Parathyroid adenoma (tissue), 2 donors: ENCODE measurements around the gene RPL26.
"Not testable (repeated sequence)": the region's sequence is repeated elsewhere in the genome, so short reads cannot be mapped to it uniquely, and the experiment has no call there.

Source experiments
- H2AFZ ChIP-seq: fragments of 300-600 bp; sonication (generic); one replicate; pipeline ENCODE4 v1.7.0; 2017; ENCODE audit warnings: antibody characterized with exemption, mild to moderate bottlenecking
- H3K27ac ChIP-seq: fragments of 300-600 bp; sonication (generic); one replicate; pipeline ENCODE4 v1.7.0; 2017
- H3K27me3 ChIP-seq: fragments of 300-600 bp; sonication (generic); one replicate; pipeline ENCODE4 v1.7.0; 2017; ENCODE audit warnings: low read length; ENCODE audit not compliant: control insufficient read depth, insufficient read depth
- H3K36me3 ChIP-seq: fragments of 300-600 bp; sonication (generic); one replicate; pipeline ENCODE4 v1.7.0; 2017; ENCODE audit warnings: low read length; ENCODE audit not compliant: control insufficient read depth, insufficient read depth
- H3K4me1 ChIP-seq: fragments of 300-600 bp; sonication (generic); one replicate; pipeline ENCODE4 v1.7.0; 2017; ENCODE audit warnings: control low read depth
- H3K4me2 ChIP-seq: fragments of 300-600 bp; sonication (generic); one replicate; pipeline ENCODE4 v1.7.0; 2017; ENCODE audit warnings: low read length
- H3K4me3 ChIP-seq: fragments of 300-600 bp; sonication (generic); one replicate; pipeline ENCODE4 v1.7.0; 2017; ENCODE audit warnings: low read depth, low read length
- H3K79me2 ChIP-seq: fragments of 300-600 bp; sonication (generic); one replicate; pipeline ENCODE4 v1.7.0; 2017; ENCODE audit warnings: control low read depth
- H3K9ac ChIP-seq: fragments of 300-600 bp; sonication (generic); one replicate; pipeline ENCODE4 v1.7.0; 2017; ENCODE audit warnings: mild to moderate bottlenecking
- H3K9me3 ChIP-seq: fragments of 300-600 bp; sonication (generic); one replicate; pipeline ENCODE4 v1.7.0; 2017; ENCODE audit warnings: low read length; ENCODE audit not compliant: control insufficient read depth
- CTCF ChIP-seq: fragments of 300-600 bp; sonication (generic); IDR thresholded peaks from one replicate; pipeline ENCODE4 v1.7.0; 2017; ENCODE audit warnings: antibody characterized with exemption, mild to moderate bottlenecking
- donor health status: primary hyperparathyroidism.

The RPL26 gene

GRCh38 chr17:8382880-8383142 is 182 bp downstream of the RPL26 start:
- Histone ChIP-seq H3K79me2 (peaks cover 10% of the 10 kb centered on the region), H3K27me3 (no peaks in the 10 kb centered on the region), H2AFZ (peak overlapping the region; percentile 88), H3K36me3 (no peaks in the 10 kb centered on the region), H3K27ac (peak overlapping the region; percentile 72), H3K9ac (peak overlapping the region; percentile 9), H3K9me3 (no peaks in the 10 kb centered on the region), H3K4me1 (peaks cover 15% of the 10 kb centered on the region), H3K4me2 (peak overlapping the region; percentile 89), H3K4me3 (peak overlapping the region; percentile 86)
- no peak for TF ChIP-seq CTCF

DNA sequence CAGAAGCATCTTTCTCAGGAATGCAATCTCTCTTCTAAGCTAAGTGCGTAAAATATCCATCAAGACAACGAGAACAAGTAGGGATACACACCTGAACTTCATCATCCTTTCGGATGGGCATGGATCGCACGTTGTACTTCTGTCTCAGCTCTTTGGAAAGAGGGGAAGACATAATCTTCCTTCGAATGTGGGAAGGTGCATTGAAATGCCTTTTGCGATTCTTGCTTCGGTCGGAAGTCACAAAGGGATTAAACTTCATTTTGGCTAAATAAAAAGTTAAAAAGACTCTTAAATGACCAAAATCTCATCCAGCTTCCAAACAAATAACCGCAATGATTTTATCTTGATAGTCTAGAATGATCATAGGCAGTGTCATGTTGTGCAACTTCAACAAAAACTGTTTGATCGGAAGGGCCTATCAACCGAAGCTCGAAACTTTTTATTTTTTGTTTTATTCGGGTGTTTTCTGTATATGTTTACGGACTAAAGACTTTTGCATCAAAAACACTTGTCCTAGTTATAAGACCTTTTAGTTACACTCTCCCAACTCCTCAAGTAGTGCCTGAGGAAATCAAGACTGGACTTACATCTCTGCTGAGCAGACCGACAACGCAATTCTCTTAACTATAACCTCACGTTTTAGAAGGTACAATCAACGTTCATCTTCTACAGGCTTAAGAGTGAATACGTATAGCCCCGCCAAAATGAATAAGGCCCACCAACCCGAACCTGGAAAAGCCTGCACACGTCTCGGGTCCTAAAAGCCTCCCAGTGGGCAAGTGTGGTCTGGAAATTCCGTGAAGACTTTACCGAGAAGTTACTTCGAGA is 727 bp downstream of the RPL26 start:
- Histone ChIP-seq H3K9ac (peak overlapping the region; percentile 9), H3K4me1 (peaks cover 15% of the 10 kb centered on the region), H2AFZ (peak overlapping the region; percentile 88), H3K4me2 (peak overlapping the region; percentile 89), H3K9me3 (no peaks in the 10 kb centered on the region), H3K79me2 (peaks cover 10% of the 10 kb centered on the region), H3K27me3 (no peaks in the 10 kb centered on the region), H3K36me3 (no peaks in the 10 kb centered on the region), H3K4me3 (peak overlapping the region; percentile 86), H3K27ac (peak overlapping the region; percentile 72)
- no peak for TF ChIP-seq CTCF

DNA sequence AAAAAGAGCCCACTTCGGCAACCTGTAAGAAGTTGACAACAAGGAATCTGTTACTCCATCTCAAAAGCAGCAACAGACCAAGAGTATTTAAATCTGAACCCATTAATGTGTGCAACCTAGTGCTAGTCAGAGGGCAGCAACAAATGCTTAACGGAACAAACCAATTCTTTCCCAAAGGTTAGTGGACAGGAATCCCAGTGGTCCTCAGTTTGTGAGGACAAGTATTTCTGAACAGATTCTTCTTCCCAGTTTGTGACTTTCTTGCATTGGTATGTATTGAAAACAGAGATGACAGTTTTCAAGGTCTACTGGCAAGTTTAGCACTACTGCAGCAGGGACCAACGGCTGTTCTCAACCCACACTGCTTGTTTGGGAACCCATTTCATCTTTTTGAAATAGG is 2.9 kb downstream of the RPL26 start:
- Histone ChIP-seq H3K9me3 (no peaks in the 10 kb centered on the region), H3K9ac (no peak overlapping the region), H3K79me2 (peaks cover 10% of the 10 kb centered on the region), H3K36me3 (no peaks in the 10 kb centered on the region), H3K27ac (no peak overlapping the region), H3K4me2 (no peak overlapping the region), H2AFZ (no peak overlapping the region), H3K4me3 (no peak overlapping the region), H3K4me1 (peaks cover 15% of the 10 kb centered on the region), H3K27me3 (no peaks in the 10 kb centered on the region)
- TF ChIP-seq CTCF = no peak

GRCh38 chr17:8378117-8378516 is 4.9 kb downstream of the RPL26 start:
- not testable (repeated sequence) for H3K9me3 ChIP-seq, H3K27ac ChIP-seq, H3K4me2 ChIP-seq, H3K36me3 ChIP-seq, H2AFZ ChIP-seq, H3K4me3 ChIP-seq, H3K27me3 ChIP-seq, H3K9ac ChIP-seq
- H3K79me2 ChIP-seq = peaks cover 13% of the 10 kb centered on the region
- H3K4me1 ChIP-seq = peaks cover 12% of the 10 kb centered on the region

GRCh38 chr17:8377422-8377821 is 5.6 kb downstream of the RPL26 start:
- Histone ChIP-seq H3K4me3 (no peak overlapping the region), H3K9me3 (no peaks in the 10 kb centered on the region), H3K36me3 (no peaks in the 10 kb centered on the region), H3K4me2 (no peak overlapping the region), H3K27me3 (no peaks in the 10 kb centered on the region), H3K27ac (no peak overlapping the region), H2AFZ (no peak overlapping the region), H3K79me2 (peaks cover 13% of the 10 kb centered on the region), H3K4me1 (peaks cover 12% of the 10 kb centered on the region), H3K9ac (no peak overlapping the region)
- TF ChIP-seq CTCF = no peak
